Activated CD4-positive, alpha-beta memory T cell treated with anti-CD3 and anti-CD28 coated beads, Interleukin-2, amount 10 ng/mL, durations not matched to agents 7 days and 5 days (primary cell): Measurements from ENCODE around the gene SPPL2C. TPM values are rescaled to one million over a fixed set of nuclear protein-coding genes. Genes with fewer than 3 reads are reported as not detected.
"Not testable (repeated sequence)": the region's sequence is repeated elsewhere in the genome, so short reads cannot be mapped to it uniquely, and the experiment has no call there.

ENCODE experiments used
- CTCF ChIA-PET: fragments of 350-600 bp; sonication (Branson Sonifier 250); formaldehyde crosslinking; loops from one replicate; lab custom pipeline; 2021; ENCODE audit warnings: antibody characterized with exemption, inconsistent platforms; lab: Charles Lee
- POLR2A ChIA-PET: fragments of 350-600 bp; sonication (Branson Sonifier 250); formaldehyde crosslinking; loops from one replicate; lab custom pipeline; 2021; ENCODE audit warnings: antibody characterized with exemption; lab: Charles Lee
- DNase-seq: peaks from one replicate; pipeline ENCODE4 v3.0.0-alpha.2; 2020
- H3K27ac Mint-ChIP-seq: one replicate; pipeline ENCODE4 v1.8.0; 2021; ENCODE audit warnings: mild to moderate bottlenecking, mixed read lengths
- H3K27me3 Mint-ChIP-seq: one replicate; pipeline ENCODE4 v1.8.0; 2021; ENCODE audit warnings: mixed read lengths
- H3K36me3 Mint-ChIP-seq: one replicate; pipeline ENCODE4 v1.8.0; 2021; ENCODE audit warnings: low read depth, mixed read lengths
- H3K4me1 Mint-ChIP-seq: one replicate; pipeline ENCODE4 v1.8.0; 2021; ENCODE audit warnings: mixed read lengths
- H3K4me3 Mint-ChIP-seq: one replicate; pipeline ENCODE4 v1.8.0; 2021; ENCODE audit warnings: mild to moderate bottlenecking, mixed read lengths
- H3K9me3 Mint-ChIP-seq: one replicate; pipeline ENCODE4 v1.8.0; 2021; ENCODE audit warnings: mixed read lengths
- total RNA-seq, 2 experiments: library from RNA; stranded (reverse); gene quantifications; one replicate each; pipeline ENCODE4 v1.2.3, GENCODE V29; 2021

The SPPL2C gene
- total RNA-seq, 2 experiments from 2014 or later: not detected

GRCh38 chr17:45857977-45858708 is 13.5 kb downstream of the SPPL2C start:
- H3K4me1 Mint-ChIP-seq: no peaks in the 10 kb centered on the region
- H3K36me3 Mint-ChIP-seq: no peaks in the 10 kb centered on the region
- no peak overlapping the region for H3K4me3 Mint-ChIP-seq
- no peak for DNase-seq
- ChIA-PET POLR2A (no interaction called here), CTCF (no interaction called here)
- H3K27me3 Mint-ChIP-seq: peaks cover 30% of the 10 kb centered on the region
- H3K9me3 Mint-ChIP-seq: no peaks in the 10 kb centered on the region
- no peak overlapping the region for H3K27ac Mint-ChIP-seq

GRCh38 chr17:45861165-45861564 is 16.5 kb downstream of the SPPL2C start:
- POLR2A ChIA-PET: interaction anchor here (0.9 kb wide), 1 partner anchor 32 kb away, joined by 3 read pairs; no protein-coding TSS in a partner anchor
- CTCF ChIA-PET: interaction anchor here (1.0 to 2.5 kb wide), 2 partner anchors 8 to 9 kb away, joined by 3 to 11 read pairs; no protein-coding TSS in a partner anchor
- H3K9me3 Mint-ChIP-seq: no peaks in the 10 kb centered on the region
- H3K27me3 Mint-ChIP-seq: peaks cover 44% of the 10 kb centered on the region
- no peak for DNase-seq
- H3K4me3 Mint-ChIP-seq: no peak overlapping the region
- H3K27ac Mint-ChIP-seq: no peak overlapping the region
- H3K36me3 Mint-ChIP-seq: no peaks in the 10 kb centered on the region
- peaks cover 10% of the 10 kb centered on the region for H3K4me1 Mint-ChIP-seq

DNA sequence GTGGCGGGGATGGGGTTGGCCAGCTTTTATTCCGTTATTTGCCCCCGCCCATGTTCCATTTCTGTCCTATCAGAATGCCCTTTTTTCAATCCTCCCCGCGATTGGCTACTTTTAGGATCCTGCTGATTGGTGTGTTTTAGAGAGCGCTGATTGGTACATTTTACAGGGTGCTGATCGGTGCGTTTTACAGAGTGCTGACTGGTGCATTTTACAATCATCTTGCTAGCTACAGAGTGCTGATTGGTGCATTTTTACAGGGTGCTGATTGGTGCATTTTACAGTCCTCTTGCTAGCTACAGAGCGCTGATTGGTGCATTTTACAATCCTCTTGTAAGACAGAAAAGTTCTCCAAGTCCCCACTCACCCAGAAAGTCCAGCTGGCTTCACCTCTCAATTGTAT is 17.4 kb downstream of the SPPL2C start:
- H3K9me3 Mint-ChIP-seq, POLR2A ChIA-PET, H3K36me3 Mint-ChIP-seq, H3K27ac Mint-ChIP-seq, H3K4me3 Mint-ChIP-seq, DNase-seq: not testable (repeated sequence)
- Mint-ChIP-seq H3K27me3 (peaks cover 49% of the 10 kb centered on the region), H3K4me1 (peaks cover 10% of the 10 kb centered on the region)
- CTCF ChIA-PET: interaction anchor here (2.5 kb wide), 1 partner anchor 10 kb away, joined by 11 read pairs; no protein-coding TSS in a partner anchor

DNA sequence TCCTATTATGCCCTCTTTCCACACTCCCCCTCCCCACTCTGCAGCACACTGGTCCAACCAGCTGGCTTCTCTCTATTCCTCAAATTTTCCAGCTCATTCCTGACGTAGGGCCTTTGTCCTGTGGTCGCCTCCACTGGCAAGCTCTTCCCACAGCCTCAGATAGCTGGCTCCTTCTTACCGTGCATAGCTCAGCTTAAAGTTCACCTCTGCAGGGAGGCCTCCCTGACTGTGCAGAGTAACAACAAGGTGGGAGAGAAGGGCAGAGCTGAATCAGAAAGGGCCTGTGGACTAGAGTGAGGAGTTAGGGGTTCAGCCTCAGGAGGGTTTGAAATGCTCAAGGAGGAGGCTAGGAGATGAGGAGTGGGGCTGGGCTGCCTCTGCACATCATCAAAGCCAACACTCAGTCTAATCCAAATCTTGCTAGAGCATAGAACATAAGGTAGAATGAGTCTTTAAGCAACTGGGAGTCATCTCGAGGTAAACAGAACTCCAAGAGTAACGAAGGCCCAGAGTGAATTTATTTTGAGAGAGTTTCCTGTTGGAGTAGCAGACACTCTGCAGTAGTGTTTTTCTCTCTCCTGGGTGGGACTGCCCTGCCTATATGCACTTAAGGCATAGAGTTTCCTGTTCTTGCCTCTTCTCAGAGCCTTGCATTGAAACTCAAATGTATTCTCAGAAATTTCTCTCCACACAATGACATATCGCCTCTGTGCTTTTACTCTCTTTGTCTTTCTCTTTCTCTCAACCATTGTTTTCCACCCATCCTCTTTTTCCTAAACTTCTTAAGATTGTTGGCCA is 19.4 kb downstream of the SPPL2C start:
- Mint-ChIP-seq H3K27me3 (peaks cover 49% of the 10 kb centered on the region), H3K4me1 (peaks cover 22% of the 10 kb centered on the region), H3K36me3 (no peaks in the 10 kb centered on the region), H3K27ac (no peak overlapping the region), H3K4me3 (no peak overlapping the region), H3K9me3 (no peaks in the 10 kb centered on the region)
- POLR2A ChIA-PET: no interaction called here
- no peak for DNase-seq
- CTCF ChIA-PET: interaction anchor here (1.2 kb wide), 1 partner anchor 9 kb away, joined by 3 read pairs; no protein-coding TSS in a partner anchor

DNA sequence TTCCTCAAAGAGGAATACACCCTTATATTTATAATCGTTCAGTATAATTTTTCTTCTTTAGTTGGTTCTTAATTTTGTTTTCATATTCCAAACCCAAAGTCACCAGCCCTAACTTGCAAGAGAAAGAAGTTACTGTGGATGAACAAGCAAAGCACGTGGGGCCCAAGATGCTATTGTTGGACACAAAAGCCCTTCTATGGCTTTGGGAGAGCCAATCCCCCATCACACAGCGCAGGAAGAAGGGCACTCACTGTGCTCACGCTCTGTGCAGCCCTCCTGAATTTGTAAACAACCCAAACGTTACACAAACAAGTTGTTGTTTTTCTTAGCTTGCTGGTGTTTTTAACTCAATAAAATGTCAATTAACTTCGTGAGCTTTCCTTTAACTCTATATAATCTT is 22.5 kb downstream of the SPPL2C start:
- H3K27ac Mint-ChIP-seq: no peak overlapping the region
- H3K4me3 Mint-ChIP-seq: no peak overlapping the region
- no peaks in the 10 kb centered on the region for H3K9me3 Mint-ChIP-seq
- ChIA-PET CTCF (no interaction called here), POLR2A (no interaction called here)
- peaks cover 26% of the 10 kb centered on the region for H3K4me1 Mint-ChIP-seq
- no peak for DNase-seq
- no peaks in the 10 kb centered on the region for H3K36me3 Mint-ChIP-seq
- H3K27me3 Mint-ChIP-seq: peaks cover 34% of the 10 kb centered on the region

- H3K27me3 Mint-ChIP-seq: peaks cover 32% of the 10 kb centered on the region
- no peaks in the 10 kb centered on the region for H3K36me3 Mint-ChIP-seq
- H3K27ac Mint-ChIP-seq: no peak overlapping the region
- H3K9me3 Mint-ChIP-seq: no peaks in the 10 kb centered on the region
- ChIA-PET CTCF (no interaction called here), POLR2A (no interaction called here)
- DNase-seq: no peak
- peaks cover 26% of the 10 kb centered on the region for H3K4me1 Mint-ChIP-seq
- no peak overlapping the region for H3K4me3 Mint-ChIP-seq
These were observed 23.0 kb downstream of the SPPL2C start for GRCh38 chr17:45867702-45868101.

GRCh38 chr17:45868276-45868675 is 23.6 kb downstream of the SPPL2C start:
- H3K4me3 Mint-ChIP-seq: no peak overlapping the region
- H3K4me1 Mint-ChIP-seq: peaks cover 28% of the 10 kb centered on the region
- POLR2A ChIA-PET: no interaction called here

GRCh38 chr17:45869676-45870341 is 25.1 kb downstream of the SPPL2C start:
- Mint-ChIP-seq H3K9me3 (no peaks in the 10 kb centered on the region), H3K27me3 (peaks cover 20% of the 10 kb centered on the region), H3K4me3 (no peak overlapping the region), H3K4me1 (peaks cover 26% of the 10 kb centered on the region), H3K36me3 (no peaks in the 10 kb centered on the region), H3K27ac (no peak overlapping the region)
- no peak for DNase-seq
- ChIA-PET POLR2A (no interaction called here), CTCF (interaction anchor here (0.9 kb wide), 1 partner anchor 9 kb away, joined by 3 read pairs; no protein-coding TSS in a partner anchor)

More at GRCh38 chr17:45868276-45868675, 23.6 kb downstream of the SPPL2C start:
- Mint-ChIP-seq H3K27me3 (peaks cover 29% of the 10 kb centered on the region), H3K9me3 (no peaks in the 10 kb centered on the region), H3K27ac (no peak overlapping the region), H3K36me3 (no peaks in the 10 kb centered on the region)
- CTCF ChIA-PET: no interaction called here
- DNase-seq: no peak

DNA sequence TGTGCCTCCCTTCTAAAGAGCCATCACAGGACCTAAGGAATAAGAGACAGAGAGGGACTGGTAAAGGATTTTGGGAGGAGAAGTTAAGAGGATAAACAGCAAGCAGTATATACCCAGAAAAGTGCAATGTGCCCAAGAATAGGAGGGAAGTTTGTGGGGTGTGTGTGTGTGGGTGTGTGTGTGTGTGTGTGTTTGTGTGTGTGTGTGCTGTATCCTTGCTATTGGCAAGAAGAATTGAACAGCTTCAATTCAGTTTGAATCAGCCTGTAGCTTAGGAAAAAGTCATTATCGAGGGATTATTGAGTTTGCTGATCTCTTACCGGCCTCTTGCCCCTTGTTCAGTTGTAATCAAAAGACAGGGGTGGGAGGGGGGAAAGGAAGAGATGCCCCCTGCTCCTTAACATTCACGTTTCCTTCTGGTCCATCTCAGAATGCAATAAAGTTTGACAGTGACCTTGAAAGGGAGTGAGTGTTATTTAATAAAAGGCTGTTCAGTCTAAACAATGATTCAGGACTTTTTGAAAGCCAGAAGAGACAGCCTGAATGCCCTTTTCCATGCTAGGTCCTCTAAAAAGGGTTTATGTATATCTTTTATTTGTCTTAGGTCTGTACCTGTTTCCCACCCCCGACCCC is 25.8 kb downstream of the SPPL2C start:
- H3K27me3 Mint-ChIP-seq: peaks cover 15% of the 10 kb centered on the region
- H3K4me3 Mint-ChIP-seq: no peak overlapping the region
- POLR2A ChIA-PET: no interaction called here
- H3K36me3 Mint-ChIP-seq: no peaks in the 10 kb centered on the region
- no peaks in the 10 kb centered on the region for H3K9me3 Mint-ChIP-seq
- DNase-seq: no peak
- CTCF ChIA-PET: no interaction called here
- H3K4me1 Mint-ChIP-seq: peaks cover 26% of the 10 kb centered on the region
- no peak overlapping the region for H3K27ac Mint-ChIP-seq

GRCh38 chr17:45871718-45872117 is 27.0 kb downstream of the SPPL2C start:
- Mint-ChIP-seq H3K27ac (no peak overlapping the region), H3K36me3 (no peaks in the 10 kb centered on the region), H3K9me3 (no peaks in the 10 kb centered on the region), H3K4me3 (no peak overlapping the region), H3K4me1 (peaks cover 26% of the 10 kb centered on the region), H3K27me3 (peaks cover 9% of the 10 kb centered on the region)
- ChIA-PET CTCF (interaction anchor here (1.1 kb wide), 1 partner anchor 22 kb away, joined by 3 read pairs; no protein-coding TSS in a partner anchor), POLR2A (no interaction called here)
- DNase-seq: no peak

DNA sequence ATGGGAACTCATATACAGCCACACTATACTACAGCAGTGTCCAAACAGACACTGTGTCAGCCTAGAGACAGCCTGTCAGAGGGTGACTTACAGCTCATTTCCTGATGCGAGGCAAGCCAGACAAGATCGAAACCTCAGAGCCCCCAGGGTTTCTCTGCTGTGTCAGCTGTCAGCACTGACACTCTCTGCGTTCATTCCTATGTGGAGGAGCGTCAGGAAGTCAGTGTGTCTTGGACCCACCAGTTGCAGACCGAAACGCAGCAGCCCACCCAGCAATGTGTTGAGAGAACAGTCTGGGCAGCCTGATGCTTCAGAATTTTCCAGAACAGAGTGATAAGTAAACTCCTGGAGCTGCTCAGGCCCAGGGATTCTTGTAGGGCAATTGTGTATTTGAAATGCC is 29.0 kb downstream of the SPPL2C start:
- H3K4me3 Mint-ChIP-seq: peak overlapping the region; percentile 17
- peak; percentile 44 for DNase-seq
- POLR2A ChIA-PET: interaction anchor here (1.0 to 1.1 kb wide), 2 partner anchors 9 to 19 kb away, joined by 3 to 5 read pairs; no protein-coding TSS in a partner anchor
- peaks cover 8% of the 10 kb centered on the region for H3K27me3 Mint-ChIP-seq
- H3K9me3 Mint-ChIP-seq: no peaks in the 10 kb centered on the region
- H3K36me3 Mint-ChIP-seq: no peaks in the 10 kb centered on the region
- H3K27ac Mint-ChIP-seq: peak overlapping the region; percentile 67
- CTCF ChIA-PET: interaction anchor here (0.6 to 1.8 kb wide), 7 partner anchors 10 to 339 kb away, joined by 3 to 7 read pairs (median 4); partner anchors contain the start of gene MAPT
- peaks cover 15% of the 10 kb centered on the region for H3K4me1 Mint-ChIP-seq

- Mint-ChIP-seq H3K4me1 (peaks cover 15% of the 10 kb centered on the region), H3K4me3 (no peak overlapping the region), H3K36me3 (no peaks in the 10 kb centered on the region), H3K9me3 (no peaks in the 10 kb centered on the region), H3K27ac (no peak overlapping the region), H3K27me3 (peaks cover 8% of the 10 kb centered on the region)
- DNase-seq: no peak
- POLR2A ChIA-PET: interaction anchor here (1.1 kb wide), 1 partner anchor 19 kb away, joined by 5 read pairs; no protein-coding TSS in a partner anchor
- CTCF ChIA-PET: interaction anchor here (0.6 to 1.7 kb wide), 3 partner anchors 19 to 234 kb away, joined by 4 to 7 read pairs (median 4); partner anchors contain the start of gene MAPT
These were observed 29.5 kb downstream of the SPPL2C start for GRCh38 chr17:45874151-45874550.
